Left kidney (tissue), 2 donors: ENCODE results near the gene RYR1. TPM values are rescaled to one million over a fixed set of nuclear protein-coding genes. Genes with fewer than 3 reads are reported as not detected.
A peak's percentile ranks its signal among the peaks of the same experiment; 100 is the strongest.
"Not testable (repeated sequence)": the region's sequence is repeated elsewhere in the genome, so short reads cannot be mapped to it uniquely, and the experiment has no call there.

Source experiments
- DNase-seq: peaks from one replicate; pipeline ENCODE4 v3.0.0-alpha.2; 2013
- polyA plus RNA-seq: library from polyadenylated mRNA; unstranded; fragments of 120-200 nt; gene quantifications from one replicate; pipeline ENCODE4 v1.2.1, GENCODE V29; 2013; ENCODE audit not compliant: insufficient read length

RYR1 gene
- polyA plus RNA-seq, 1 donor: 9.6 TPM

DNA sequence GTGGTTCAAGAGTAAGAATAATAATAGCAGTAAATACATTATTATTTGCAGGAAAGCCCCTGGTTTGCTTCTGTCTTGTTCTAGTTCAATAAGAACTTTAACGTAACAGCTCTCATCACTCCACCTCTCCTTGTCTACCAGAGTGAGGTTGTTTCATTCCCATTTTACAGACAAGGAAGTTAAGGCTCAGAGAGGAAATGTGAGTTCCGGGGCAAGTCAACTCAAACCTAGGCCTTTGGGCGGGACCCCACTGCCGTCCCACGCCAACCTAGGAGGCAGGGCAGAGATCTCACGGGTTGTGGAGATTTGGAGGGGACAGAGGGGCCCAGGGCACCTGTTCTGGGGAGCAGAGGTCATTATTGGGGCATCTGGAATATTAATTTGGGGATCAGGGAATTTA is 182.8 kb downstream of the RYR1 start:
- no peak for DNase-seq

DNA sequence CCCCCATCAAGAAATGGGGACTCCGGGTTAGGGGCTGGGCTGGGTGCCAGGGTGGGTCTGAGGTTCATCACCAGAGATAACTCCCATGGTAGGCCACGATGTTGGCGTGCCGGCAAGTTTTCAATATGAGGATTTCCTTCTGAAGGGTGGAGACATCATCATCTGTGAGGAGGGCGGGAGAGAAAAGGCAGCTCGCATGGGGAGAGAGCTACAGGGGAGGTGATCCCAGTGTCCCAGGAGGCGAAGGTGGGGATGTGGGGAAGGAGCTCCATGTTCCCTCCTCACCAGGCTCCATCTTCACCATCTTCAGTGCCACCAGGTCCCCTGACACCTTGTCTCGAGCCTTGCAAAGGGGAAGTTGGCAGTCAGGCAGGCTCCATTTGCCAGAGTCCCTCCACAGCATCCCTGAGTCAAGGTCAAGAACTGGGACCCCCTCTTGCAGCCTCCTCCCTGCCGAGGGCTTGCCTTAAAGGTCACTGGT is 183.8 kb downstream of the RYR1 start:
- DNase-seq: no peak

DNA sequence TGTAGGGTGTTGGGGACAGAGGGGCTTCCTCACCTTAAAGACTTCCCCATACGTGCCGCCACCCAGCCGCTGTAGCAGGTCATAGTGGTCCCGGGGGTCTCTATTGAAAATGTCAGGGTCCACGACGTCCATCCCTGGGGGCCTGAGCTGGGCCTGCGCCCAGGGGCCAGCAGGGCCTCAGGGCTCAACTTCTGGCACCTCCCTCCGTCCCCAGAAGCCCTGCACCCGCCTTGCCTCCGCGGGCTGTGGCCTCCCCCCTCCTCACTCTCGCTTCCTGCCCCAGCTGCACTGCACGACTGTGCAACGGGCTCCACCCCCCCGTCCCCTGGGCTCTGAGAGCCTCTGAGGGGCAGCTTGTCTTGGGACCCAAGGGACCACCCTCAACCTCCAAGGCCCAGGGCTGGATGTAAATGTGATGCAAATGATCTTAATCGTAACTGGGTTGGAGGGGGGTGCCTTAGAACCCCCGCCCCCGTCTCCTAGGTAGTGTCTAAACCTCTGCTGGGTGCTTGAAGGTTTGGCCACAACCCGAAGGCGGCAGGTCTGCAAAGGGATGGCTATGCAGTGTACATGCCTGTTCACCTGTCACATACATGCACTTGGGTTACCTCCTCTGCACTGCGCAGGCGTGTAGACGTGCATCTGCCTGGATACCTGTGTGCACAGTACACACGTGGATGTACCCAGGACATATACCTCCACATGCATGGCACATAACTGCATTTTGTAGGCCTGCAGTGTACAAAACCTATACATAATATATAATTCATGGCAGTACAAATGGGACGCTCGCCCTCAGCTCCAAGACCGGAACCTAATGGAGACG is 184.5 kb downstream of the RYR1 start, which contains the start of gene MAP4K1:
MAP4K1 (minus strand) TSS at position 190 of the 826 bp plus-strand sequence; CDS start at position 132, 58 bp downstream.
- no peak for DNase-seq

GRCh38 chr19:38618590-38619360 is 185.3 kb downstream of the RYR1 start, which contains the start of gene EIF3K:
Gene EIF3K (plus strand): TSS chr19:38619188. CDS start chr19:38619269, 81 bp downstream.
- DNase-seq: peak; percentile 99

GRCh38 chr19:38619361-38620174 is 186.1 kb downstream of the RYR1 start:
- DNase-seq: no peak

- no peak for DNase-seq
These were observed 191.3 kb downstream of the RYR1 start for GRCh38 chr19:38624822-38625221.

DNA sequence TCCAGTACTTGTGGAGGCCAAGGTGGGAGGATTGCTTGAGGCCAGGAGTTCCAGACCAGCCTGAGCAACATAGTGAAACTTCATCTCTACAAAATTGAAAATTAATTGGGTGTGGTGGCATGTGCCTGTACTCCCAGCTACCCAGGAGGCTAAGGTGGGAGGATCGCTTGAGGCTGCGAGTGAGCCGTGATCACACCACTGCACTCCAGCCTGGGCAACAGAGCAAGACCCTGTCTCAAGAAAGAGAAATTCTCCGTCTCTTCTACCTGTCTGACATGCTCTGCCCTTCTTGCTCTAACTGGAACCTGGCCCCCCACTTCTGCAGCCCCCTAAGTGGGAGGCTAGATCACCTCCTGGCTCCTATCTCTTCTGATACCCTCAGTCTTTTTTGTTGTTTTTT is 192.9 kb downstream of the RYR1 start:
- no peak for DNase-seq

DNA sequence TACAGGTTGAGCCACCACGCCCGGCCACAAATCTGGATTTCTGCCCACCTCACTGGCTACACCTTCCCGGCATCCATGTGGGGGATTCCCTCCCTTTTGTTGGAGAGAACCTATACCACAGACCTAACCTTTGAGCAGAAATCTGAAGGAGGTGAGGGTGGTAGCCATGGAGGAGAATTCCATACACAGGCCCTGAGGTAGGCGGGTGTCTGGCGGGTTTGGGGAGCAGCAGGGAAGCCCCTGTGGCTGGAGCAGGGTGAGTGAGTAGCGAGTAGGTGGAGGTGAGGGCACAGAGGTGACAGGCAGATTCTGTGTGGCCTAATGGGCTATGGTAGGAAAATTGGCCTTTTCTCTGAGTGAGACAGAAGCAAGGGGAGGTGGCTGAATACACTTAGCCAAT is 196.1 kb downstream of the RYR1 start:
- no peak for DNase-seq

GRCh38 chr19:38631301-38631700 is 197.8 kb downstream of the RYR1 start:
- DNase-seq: not testable (repeated sequence)

- not testable (repeated sequence) for DNase-seq
These were observed 198.5 kb downstream of the RYR1 start for GRCh38 chr19:38631811-38632475.

DNA sequence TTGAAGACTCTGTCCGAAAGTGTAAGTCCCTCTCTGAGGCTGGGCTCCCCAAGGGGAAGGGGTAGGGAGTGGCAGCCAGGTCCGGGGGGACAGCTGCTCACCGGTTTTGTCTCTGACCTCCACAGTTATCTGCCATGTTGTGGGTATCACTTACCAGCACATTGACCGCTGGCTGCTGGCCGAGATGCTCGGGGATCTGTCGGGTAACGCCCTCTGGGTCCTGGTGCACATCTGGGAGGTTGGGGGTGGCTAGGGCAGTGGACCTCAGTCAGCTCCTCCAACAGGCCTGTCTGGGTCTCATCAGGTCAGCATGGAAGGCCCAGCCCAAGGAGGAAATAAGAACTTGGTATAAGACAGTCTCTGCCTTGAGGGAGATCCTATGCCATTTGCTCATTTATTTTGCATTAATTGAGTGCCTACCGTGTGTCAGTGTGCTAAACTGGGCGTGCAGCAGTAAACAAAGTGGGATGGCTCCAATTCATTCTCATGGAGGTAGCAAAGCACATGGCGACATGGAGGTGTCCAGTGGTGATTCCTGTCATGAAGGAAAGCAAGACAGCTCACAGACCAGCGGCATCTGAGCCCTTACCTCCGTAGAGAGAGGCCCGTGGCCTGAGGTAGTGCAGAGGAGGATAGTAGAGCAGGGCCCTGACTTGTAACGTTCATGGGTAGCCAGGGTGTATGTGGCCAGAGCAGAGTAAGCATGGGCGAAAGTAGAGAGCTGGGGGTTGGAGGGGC is 199.2 kb downstream of the RYR1 start:
- no peak for DNase-seq

- DNase-seq: peak; percentile 73
These were observed 201.4 kb downstream of the RYR1 start for GRCh38 chr19:38634757-38635482.

GRCh38 chr19:38635483-38636399 is 202.2 kb downstream of the RYR1 start:
- no peak for DNase-seq

Other genes starting within 250 kb of the RYR1 start
- gene DPF1, start 209.5 kb upstream of the RYR1 start, polyA plus RNA-seq: 2.0 TPM
- gene PPP1R14A, start 177.3 kb upstream of the RYR1 start, polyA plus RNA-seq: 4.6 TPM
- 274 TPM for gene SPINT2, start 169.1 kb upstream of the RYR1 start, polyA plus RNA-seq
- gene C19orf33, start 129.4 kb upstream of the RYR1 start, polyA plus RNA-seq: 5.5 TPM
- 26.1 TPM for gene YIF1B, start 117.7 kb upstream of the RYR1 start, polyA plus RNA-seq
- 3.7 TPM for gene KCNK6, start 113.8 kb upstream of the RYR1 start, polyA plus RNA-seq
- 9.8 TPM for gene CATSPERG, start 97.9 kb upstream of the RYR1 start, polyA plus RNA-seq
- gene PSMD8, start 59.1 kb upstream of the RYR1 start, polyA plus RNA-seq: 140 TPM
- gene GGN, start 45.7 kb upstream of the RYR1 start, polyA plus RNA-seq: 0.48 TPM
- gene SPRED3, start 45.0 kb upstream of the RYR1 start, polyA plus RNA-seq: 1.4 TPM
- 13.0 TPM for gene FAM98C, start 30.6 kb upstream of the RYR1 start, polyA plus RNA-seq
- gene RASGRP4, start 7.5 kb upstream of the RYR1 start, polyA plus RNA-seq: 0.67 TPM
- gene MAP4K1, start 184.3 kb downstream of the RYR1 start, polyA plus RNA-seq: 3.9 TPM
- 318 TPM for gene EIF3K, start 185.5 kb downstream of the RYR1 start, polyA plus RNA-seq
- 654 TPM for gene ACTN4, start 214.0 kb downstream of the RYR1 start, polyA plus RNA-seq